Panc1 (cell line): ENCODE data around the gene MRPS11. TPM values are rescaled to one million over a fixed set of nuclear protein-coding genes. Genes with fewer than 3 reads are reported as not detected.

Experiments used
- ATAC-seq: fragments of 200-7000 bp; cut with Tn5 transposase; 2 replicates; pipeline ENCODE4 v1.9.1; 2020; ENCODE audit warnings: mild to moderate bottlenecking, moderate library complexity
- BruUV-seq: library from RNA; stranded (reverse); fragments of 400-500 nt; replicated peaks from 2 replicates; lab custom pipeline; 2021; lab: Mats Ljungman, UMichigan
- CTCF ChIA-PET: fragments of 300-600 bp; sonication (Branson Sonifier 250); formaldehyde crosslinking; loops from one replicate; lab custom pipeline; 2022; ENCODE audit warnings: antibody characterized with exemption; lab: Charles Lee
- POLR2A ChIA-PET: fragments of 300-600 bp; sonication (Branson Sonifier 250); formaldehyde crosslinking; loops from one replicate; lab custom pipeline; 2022; ENCODE audit warnings: antibody characterized with exemption; lab: Charles Lee
- DNase-seq: peaks from one replicate; pipeline ENCODE4 v3.0.0-alpha.2; 2010; ENCODE audit warnings: low read depth, low spot score
- H3K27ac ChIP-seq: 2 replicates; pipeline ENCODE4 v1.5.1; 2011; ENCODE audit warnings: mild to moderate bottlenecking, low read length, inconsistent platforms
- H3K27me3 ChIP-seq: fragments of 200-500 bp; sonication (Bioruptor generic); 2 replicates; pipeline ENCODE4 v1.6.0; 2014; ENCODE audit warnings: low read length, inconsistent platforms; ENCODE audit not compliant: control insufficient read depth, insufficient read depth
- H3K36me3 ChIP-seq: fragments of 200-500 bp; sonication (Bioruptor generic); 2 replicates; pipeline ENCODE4 v1.5.1; 2014; ENCODE audit warnings: inconsistent platforms, mild to moderate bottlenecking, low read length, moderate library complexity; ENCODE audit not compliant: control insufficient read depth, insufficient read depth
- H3K4me1 ChIP-seq: 2 replicates; pipeline ENCODE4 v1.5.1; 2011; ENCODE audit warnings: inconsistent platforms, mild to moderate bottlenecking, low read length, moderate library complexity; ENCODE audit not compliant: control insufficient read depth, insufficient read depth
- H3K4me3 ChIP-seq, 2 experiments: 2 replicates each; pipeline ENCODE4 v1.5.1; 2011 to 2012; ENCODE audit warnings: low read depth in 2 of 2, low read length in 2 of 2, mild to moderate bottlenecking in 2 of 2, inconsistent platforms in 1 of 2, moderate library complexity in 1 of 2
- H3K9me3 ChIP-seq: fragments of 200-500 bp; sonication (Bioruptor generic); 2 replicates; pipeline ENCODE4 v1.5.1; 2014; ENCODE audit warnings: low read depth, mild to moderate bottlenecking, inconsistent platforms, low read length, moderate library complexity; ENCODE audit not compliant: control insufficient read depth, insufficient read depth
- POLR2AphosphoS5 ChIP-seq: IDR thresholded peaks from 2 replicates; pipeline ENCODE4 v1.6.1; 2012; ENCODE audit warnings: mild to moderate bottlenecking, low read depth, low read length, moderate library complexity
- REST ChIP-seq, 2 experiments: IDR thresholded peaks; 2 replicates each; pipeline ENCODE4 v1.6.1; 2011 to 2012; ENCODE audit warnings: low read depth in 2 of 2, control low read depth in 1 of 2, low read length in 1 of 2, mild to moderate bottlenecking in 1 of 2, moderate library complexity in 1 of 2; ENCODE audit not compliant: insufficient read depth in 1 of 2
- SIN3A ChIP-seq: IDR thresholded peaks from 2 replicates; pipeline ENCODE4 v1.6.1; 2012; ENCODE audit warnings: low read depth, mild to moderate bottlenecking, low read length, moderate library complexity, borderline replicate concordance; ENCODE audit not compliant: insufficient read depth
- TCF7L2 ChIP-seq: IDR thresholded peaks from 2 replicates; pipeline ENCODE4 v1.6.1; 2011; ENCODE audit warnings: mild to moderate bottlenecking, low read depth, low read length, inconsistent platforms
- in situ Hi-C: cut with HindIII; loops from 2 replicates; pipeline ENCODE4 v1.10.0; 2016; ENCODE audit warnings: low sequenced_read_pairs, low pct_unique_long_range_greater_than_20kb
- intact Hi-C: fragments of 100-400 bp; cut with micrococcal nuclease; formaldehyde crosslinking; loops from one replicate; pipeline ENCODE4 v1.10.0; 2022; ENCODE audit not compliant: unreplicated experiment
- total RNA-seq: library from RNA; stranded (reverse); gene quantifications from one replicate; pipeline ENCODE4 v1.2.1, GENCODE V29; 2021; ENCODE audit not compliant: unreplicated experiment
- TF ChIP-seq, protein P1 (sequence below): fragments of 450-650 bp; IDR thresholded peaks from 2 replicates; pipeline ENCODE4 v1.5.1; 2017; ENCODE audit warnings: mild to moderate bottlenecking

MRPS11 gene
- total RNA-seq, 1 experiment from 2014 or later = 76.9 TPM

DNA sequence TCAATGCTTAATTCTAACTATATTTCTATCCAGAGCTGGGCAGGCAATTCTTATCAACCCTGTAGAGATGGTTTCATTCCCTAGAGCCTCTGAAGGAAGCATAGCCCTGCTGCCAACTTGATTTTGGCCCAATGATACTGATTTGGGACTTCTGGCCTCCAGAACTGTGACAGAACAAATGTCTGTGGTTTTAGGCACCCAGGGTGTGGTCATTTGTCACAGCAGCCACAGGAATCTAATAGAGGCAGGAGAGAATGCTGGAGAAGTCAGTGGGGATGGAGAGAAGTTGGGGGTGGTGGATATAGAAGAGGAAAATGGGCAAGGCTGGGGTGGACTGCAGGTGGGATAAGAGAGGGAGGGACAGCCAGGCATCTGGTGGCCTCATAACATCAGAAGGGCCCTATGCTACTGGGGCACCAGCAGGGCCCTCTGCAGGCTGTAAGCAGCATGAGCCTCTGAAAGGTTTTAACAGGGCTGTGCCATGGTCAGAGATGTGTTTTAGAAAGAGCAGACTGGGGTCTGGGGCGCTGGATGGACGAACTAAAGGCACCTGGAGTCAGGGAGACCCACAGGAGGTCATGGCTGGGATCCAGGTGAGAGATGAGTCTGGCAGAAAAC, 19.8 kb downstream of the MRPS11 start:
- CTCF ChIA-PET = no interaction called here

DNA sequence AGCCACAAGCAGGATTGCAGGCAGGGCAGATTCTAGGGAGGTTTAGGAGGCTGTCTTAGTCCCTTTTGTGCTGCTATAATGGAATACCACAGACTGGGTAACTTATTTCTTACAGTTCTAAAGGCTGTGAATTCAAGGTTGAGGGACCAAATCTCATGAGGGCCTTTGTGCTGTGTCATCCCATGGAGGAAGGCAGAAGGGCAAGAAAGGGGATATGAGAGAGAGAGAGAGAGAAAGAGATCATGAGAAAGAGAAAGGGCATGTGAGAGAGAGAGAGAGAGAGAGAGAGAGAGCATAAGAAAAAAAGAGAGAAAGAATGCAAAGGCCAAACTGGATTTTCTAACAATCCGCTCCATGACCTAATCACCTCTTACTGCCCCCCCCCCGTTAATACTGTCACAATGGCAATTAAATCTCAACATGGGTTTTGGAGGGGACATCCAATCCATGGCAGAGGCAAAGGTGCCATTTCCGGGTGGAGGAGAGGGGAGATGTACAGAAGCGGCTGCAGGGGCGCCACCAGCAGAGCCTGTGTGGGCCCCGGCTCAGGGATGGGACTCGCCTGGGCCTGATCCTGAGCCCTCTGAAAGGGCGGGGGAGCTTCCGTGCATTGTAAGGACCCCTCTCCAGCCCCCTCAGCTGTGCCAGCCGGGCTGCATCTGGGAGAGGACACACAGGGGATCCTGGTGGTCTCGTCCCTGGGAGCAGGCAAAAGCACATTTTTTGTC, 20.5 kb downstream of the MRPS11 start:
- no peaks in the 10 kb centered on the region for H3K4me1 ChIP-seq
- no peaks in the 10 kb centered on the region for H3K9me3 ChIP-seq
- no peaks in the 10 kb centered on the region for H3K27me3 ChIP-seq
- CTCF ChIA-PET = no interaction called here
- POLR2A ChIA-PET = no interaction called here
- H3K36me3 ChIP-seq = no peaks in the 10 kb centered on the region
- no TSS peak for BruUV-seq
- no peak overlapping the region for H3K4me3 ChIP-seq
- no peak overlapping the region for H3K27ac ChIP-seq
- no peak for DNase-seq
- in situ Hi-C loops (no loop called here), intact Hi-C loops (loop anchor here (10.0 kb wide), 1 partner anchor 347 kb away; no protein-coding TSS in a partner anchor)
- ATAC-seq = no peak
- TF ChIP-seq SIN3A = no peak
- TF ChIP-seq REST (IDR thresholded peaks at IDR 0.05; ENCODE audit: insufficient read depth in 1 of 2, low read depth in 2 of 2, low read length in 1 of 2) = no peak
- TF ChIP-seq POLR2AphosphoS5 = no peak
- TF ChIP-seq, protein P1, sequence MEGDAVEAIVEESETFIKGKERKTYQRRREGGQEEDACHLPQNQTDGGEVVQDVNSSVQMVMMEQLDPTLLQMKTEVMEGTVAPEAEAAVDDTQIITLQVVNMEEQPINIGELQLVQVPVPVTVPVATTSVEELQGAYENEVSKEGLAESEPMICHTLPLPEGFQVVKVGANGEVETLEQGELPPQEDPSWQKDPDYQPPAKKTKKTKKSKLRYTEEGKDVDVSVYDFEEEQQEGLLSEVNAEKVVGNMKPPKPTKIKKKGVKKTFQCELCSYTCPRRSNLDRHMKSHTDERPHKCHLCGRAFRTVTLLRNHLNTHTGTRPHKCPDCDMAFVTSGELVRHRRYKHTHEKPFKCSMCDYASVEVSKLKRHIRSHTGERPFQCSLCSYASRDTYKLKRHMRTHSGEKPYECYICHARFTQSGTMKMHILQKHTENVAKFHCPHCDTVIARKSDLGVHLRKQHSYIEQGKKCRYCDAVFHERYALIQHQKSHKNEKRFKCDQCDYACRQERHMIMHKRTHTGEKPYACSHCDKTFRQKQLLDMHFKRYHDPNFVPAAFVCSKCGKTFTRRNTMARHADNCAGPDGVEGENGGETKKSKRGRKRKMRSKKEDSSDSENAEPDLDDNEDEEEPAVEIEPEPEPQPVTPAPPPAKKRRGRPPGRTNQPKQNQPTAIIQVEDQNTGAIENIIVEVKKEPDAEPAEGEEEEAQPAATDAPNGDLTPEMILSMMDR = no peak
- TF ChIP-seq TCF7L2 = no peak

More for the DNA sequence above, 19.8 kb downstream of the MRPS11 start:
- Histone ChIP-seq H3K27me3 (no peaks in the 10 kb centered on the region), H3K4me3 (no peak overlapping the region), H3K36me3 (no peaks in the 10 kb centered on the region), H3K4me1 (no peaks in the 10 kb centered on the region), H3K9me3 (no peaks in the 10 kb centered on the region), H3K27ac (no peak overlapping the region)
- intact Hi-C loops = loop anchor here (10.0 kb wide), 1 partner anchor 348 kb away; no protein-coding TSS in a partner anchor
- no peak for TF ChIP-seq SIN3A
- no peak for TF ChIP-seq TCF7L2
- no peak for TF ChIP-seq POLR2AphosphoS5
- POLR2A ChIA-PET = no interaction called here
- ATAC-seq (no peak), DNase-seq (no peak)
- no TSS peak for BruUV-seq
- in situ Hi-C loops = no loop called here
